Loucy (cell line): ENCODE data around the gene SUPT3H.

Experiments used
- H2AFZ ChIP-seq: fragments of 200-600 bp; sonication (generic); 2 replicates; pipeline ENCODE4 v1.6.0; 2016; ENCODE audit warnings: antibody characterized with exemption, mild to moderate bottlenecking, low read length, moderate library complexity
- H3F3A ChIP-seq: fragments of 200-600 bp; 2 replicates; pipeline ENCODE4 v1.6.0; 2016; ENCODE audit warnings: antibody characterized with exemption, low read depth, mild to moderate bottlenecking
- H3K27me3 ChIP-seq: fragments of 200-600 bp; sonication (generic); 2 replicates; pipeline ENCODE4 v1.6.1; 2014; ENCODE audit warnings: low read length, mild to moderate bottlenecking; ENCODE audit not compliant: insufficient read depth, poor library complexity, severe bottlenecking
- H3K36me3 ChIP-seq: fragments of 200-600 bp; sonication (generic); 2 replicates; pipeline ENCODE4 v1.6.1; 2016; ENCODE audit warnings: low read length; ENCODE audit not compliant: insufficient read depth
- H3K4me1 ChIP-seq: fragments of 200-600 bp; sonication (generic); 2 replicates; pipeline ENCODE4 v1.5.1; 2014; ENCODE audit warnings: low read length, mild to moderate bottlenecking; ENCODE audit not compliant: insufficient read depth, poor library complexity, severe bottlenecking
- H3K4me2 ChIP-seq: fragments of 200-600 bp; sonication (generic); 2 replicates; pipeline ENCODE4 v1.6.0; 2014; ENCODE audit warnings: antibody characterized with exemption, low read length, low read depth, mild to moderate bottlenecking; ENCODE audit not compliant: poor library complexity, severe bottlenecking
- H3K4me3 ChIP-seq: fragments of 200-600 bp; sonication (generic); 2 replicates; pipeline ENCODE4 v1.5.1; 2014; ENCODE audit warnings: low read length, mild to moderate bottlenecking, mixed read lengths; ENCODE audit not compliant: poor library complexity, severe bottlenecking
- H3K79me2 ChIP-seq: fragments of 200-600 bp; sonication (generic); 2 replicates; pipeline ENCODE4 v1.6.1; 2014; ENCODE audit warnings: low read length; ENCODE audit not compliant: insufficient read depth
- H3K9ac ChIP-seq: fragments of 200-600 bp; sonication (generic); 2 replicates; pipeline ENCODE4 v1.6.0; 2014; ENCODE audit warnings: mild to moderate bottlenecking, low read depth, low read length, moderate library complexity; ENCODE audit not compliant: poor library complexity, severe bottlenecking
- H3K9me2 ChIP-seq: fragments of 200-600 bp; sonication (generic); replicated peaks from 2 replicates; pipeline ENCODE4 v1.6.1; 2016; ENCODE audit warnings: low read depth, low read length, mixed read lengths
- H3K9me3 ChIP-seq: fragments of 200-600 bp; sonication (generic); 2 replicates; pipeline ENCODE4 v1.6.1; 2014; ENCODE audit warnings: mild to moderate bottlenecking, antibody characterized with exemption, low read length, low read depth; ENCODE audit not compliant: insufficient read depth
- H4K20me1 ChIP-seq: fragments of 200-600 bp; sonication (generic); 2 replicates; pipeline ENCODE4 v1.6.0; 2014; ENCODE audit warnings: antibody characterized with exemption, low read length, mild to moderate bottlenecking; ENCODE audit not compliant: insufficient read depth, poor library complexity, severe bottlenecking
- EZH2phosphoT487 ChIP-seq: fragments of 200-600 bp; IDR thresholded peaks from 2 replicates; pipeline ENCODE4 v1.6.1; 2018; ENCODE audit warnings: antibody characterized with exemption, mild to moderate bottlenecking, moderate library complexity, borderline replicate concordance
- TF ChIP-seq, protein P1 (sequence below): fragments of 200-600 bp; sonication (generic); conservative IDR thresholded peaks from 2 replicates; pipeline ENCODE4 v1.5.1; 2014; ENCODE audit warnings: mild to moderate bottlenecking, antibody characterized with exemption, low read length

Gene SUPT3H

DNA sequence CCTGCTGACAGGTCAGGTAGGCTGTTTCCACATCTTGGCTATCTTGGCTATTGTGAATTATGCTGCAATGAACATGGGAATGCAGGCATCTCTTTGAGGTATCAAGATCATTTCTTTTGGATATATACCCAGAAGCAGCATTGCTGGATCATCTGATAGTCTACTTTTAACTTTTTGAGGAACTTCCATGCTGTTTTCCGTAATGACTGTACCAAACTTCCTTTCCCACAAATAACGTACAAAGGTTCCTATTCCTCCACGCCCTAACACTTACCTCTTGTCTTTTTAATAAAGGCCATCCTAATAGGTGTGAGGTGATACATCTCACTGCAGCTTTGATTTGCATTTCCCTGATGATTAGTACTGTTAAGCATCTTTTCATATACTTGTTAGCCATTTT, 388.3 kb downstream of the SUPT3H start:
- H3K27me3 ChIP-seq = no peaks in the 10 kb centered on the region
- H3F3A ChIP-seq = no peaks in the 10 kb centered on the region
- H3K36me3 ChIP-seq = no peaks in the 10 kb centered on the region
- H3K4me2 ChIP-seq = no peak overlapping the region
- no peak overlapping the region for H3K4me3 ChIP-seq
- no peaks in the 10 kb centered on the region for H3K79me2 ChIP-seq
- H3K9ac ChIP-seq = no peak overlapping the region
- H3K9me3 ChIP-seq = no peaks in the 10 kb centered on the region
- no peaks in the 10 kb centered on the region for H3K9me2 ChIP-seq
- no peak overlapping the region for H2AFZ ChIP-seq
- no peaks in the 10 kb centered on the region for H4K20me1 ChIP-seq
- TF ChIP-seq EZH2phosphoT487 = no peak
- TF ChIP-seq, protein P1, sequence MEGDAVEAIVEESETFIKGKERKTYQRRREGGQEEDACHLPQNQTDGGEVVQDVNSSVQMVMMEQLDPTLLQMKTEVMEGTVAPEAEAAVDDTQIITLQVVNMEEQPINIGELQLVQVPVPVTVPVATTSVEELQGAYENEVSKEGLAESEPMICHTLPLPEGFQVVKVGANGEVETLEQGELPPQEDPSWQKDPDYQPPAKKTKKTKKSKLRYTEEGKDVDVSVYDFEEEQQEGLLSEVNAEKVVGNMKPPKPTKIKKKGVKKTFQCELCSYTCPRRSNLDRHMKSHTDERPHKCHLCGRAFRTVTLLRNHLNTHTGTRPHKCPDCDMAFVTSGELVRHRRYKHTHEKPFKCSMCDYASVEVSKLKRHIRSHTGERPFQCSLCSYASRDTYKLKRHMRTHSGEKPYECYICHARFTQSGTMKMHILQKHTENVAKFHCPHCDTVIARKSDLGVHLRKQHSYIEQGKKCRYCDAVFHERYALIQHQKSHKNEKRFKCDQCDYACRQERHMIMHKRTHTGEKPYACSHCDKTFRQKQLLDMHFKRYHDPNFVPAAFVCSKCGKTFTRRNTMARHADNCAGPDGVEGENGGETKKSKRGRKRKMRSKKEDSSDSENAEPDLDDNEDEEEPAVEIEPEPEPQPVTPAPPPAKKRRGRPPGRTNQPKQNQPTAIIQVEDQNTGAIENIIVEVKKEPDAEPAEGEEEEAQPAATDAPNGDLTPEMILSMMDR = no peak
- H3K4me1 ChIP-seq = no peaks in the 10 kb centered on the region

DNA sequence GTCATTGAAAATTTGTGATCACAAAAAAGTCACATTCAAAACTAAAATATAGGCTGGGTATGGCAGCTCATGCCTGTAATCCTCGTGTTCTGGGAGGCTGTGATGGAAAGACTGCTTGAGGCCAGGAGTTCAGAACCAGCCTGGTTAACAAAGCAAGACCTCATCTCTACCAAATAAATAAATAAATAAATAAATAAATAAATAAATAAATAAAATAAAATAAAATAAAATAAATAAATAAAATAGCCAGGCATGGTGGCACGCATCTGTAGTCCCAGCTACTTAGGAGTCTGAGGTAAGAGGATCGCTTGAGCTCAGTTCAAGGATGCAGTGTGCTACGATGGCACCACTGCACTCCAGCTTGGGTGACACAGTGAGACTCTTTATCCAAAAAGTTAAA, 392.7 kb downstream of the SUPT3H start:
- Histone ChIP-seq H3K4me1 (no peaks in the 10 kb centered on the region), H3K36me3 (no peaks in the 10 kb centered on the region), H3K9me2 (no peaks in the 10 kb centered on the region), H2AFZ (no peak overlapping the region), H3K4me3 (no peak overlapping the region), H3K4me2 (no peak overlapping the region), H3K9ac (no peak overlapping the region), H3K79me2 (no peaks in the 10 kb centered on the region), H4K20me1 (no peaks in the 10 kb centered on the region), H3K9me3 (no peaks in the 10 kb centered on the region), H3K27me3 (no peaks in the 10 kb centered on the region), H3F3A (no peaks in the 10 kb centered on the region)
- TF ChIP-seq, protein P1 = no peak
- TF ChIP-seq EZH2phosphoT487 = no peak

DNA sequence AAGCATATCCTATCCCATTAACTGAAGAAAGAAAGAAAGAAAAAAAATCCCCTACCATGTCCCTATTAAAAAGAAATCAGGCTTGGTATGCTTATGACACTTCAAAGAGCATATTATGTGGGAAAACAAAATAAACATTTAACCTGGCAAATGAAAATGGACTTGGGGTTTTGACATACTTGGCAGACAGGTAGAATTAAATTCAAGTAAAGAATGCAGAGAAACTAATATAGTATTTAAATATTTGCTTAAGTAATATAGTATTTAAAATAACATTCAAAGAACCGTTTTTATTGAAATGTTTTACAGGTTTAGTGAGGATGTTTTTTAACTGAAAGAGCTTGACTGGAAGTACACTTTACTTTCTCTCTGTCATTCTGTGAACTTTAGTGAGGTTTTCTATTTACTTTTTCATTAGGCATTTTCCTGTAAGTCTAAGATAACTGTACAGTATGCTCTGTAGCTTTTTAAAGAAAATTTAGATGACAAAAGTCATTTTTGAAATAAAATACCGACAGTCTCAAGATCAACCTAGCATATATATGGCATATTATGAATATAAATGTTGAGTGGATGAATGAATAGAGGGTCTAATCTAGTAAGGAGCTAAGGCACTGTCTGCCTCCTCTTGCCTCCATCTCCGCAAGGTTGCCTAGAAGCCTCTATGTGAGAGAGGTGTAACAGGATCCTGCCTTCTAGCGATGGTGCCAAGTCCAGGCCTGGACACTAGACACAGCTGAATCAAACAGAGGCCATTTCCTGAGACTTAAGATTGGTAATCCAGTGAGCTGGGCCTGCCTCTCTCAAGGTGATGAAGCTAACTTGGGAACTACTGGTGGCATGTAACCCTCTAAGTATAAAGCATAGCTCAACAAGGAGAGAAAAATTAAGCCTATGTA, 394.0 kb downstream of the SUPT3H start:
- no peaks in the 10 kb centered on the region for H3K36me3 ChIP-seq
- TF ChIP-seq EZH2phosphoT487 = no peak
- TF ChIP-seq, protein P1 = no peak
- no peaks in the 10 kb centered on the region for H3K9me3 ChIP-seq
- H3K4me2 ChIP-seq = no peak overlapping the region
- H3K27me3 ChIP-seq = no peaks in the 10 kb centered on the region
- H2AFZ ChIP-seq = no peak overlapping the region
- H3K4me1 ChIP-seq = no peaks in the 10 kb centered on the region
- no peak overlapping the region for H3K9ac ChIP-seq
- no peaks in the 10 kb centered on the region for H4K20me1 ChIP-seq
- H3F3A ChIP-seq = no peaks in the 10 kb centered on the region
- H3K9me2 ChIP-seq = no peaks in the 10 kb centered on the region
- no peak overlapping the region for H3K4me3 ChIP-seq
- no peaks in the 10 kb centered on the region for H3K79me2 ChIP-seq
